Skin of body (tissue), 2 donors: ENCODE data around the gene NDUFV1. TPM values are rescaled to one million over a fixed set of nuclear protein-coding genes. Genes with fewer than 3 reads are reported as not detected.
"Not testable (repeated sequence)": the region's sequence is repeated elsewhere in the genome, so short reads cannot be mapped to it uniquely, and the experiment has no call there.

Experiments used
- DNase-seq: peaks from one replicate; lab custom pipeline; 2025; lab: John Stamatoyannopoulos, UW
- total RNA-seq: library from RNA; depleted of rRNA; stranded (reverse); fragments of >200 nt; gene quantifications from one replicate; pipeline ENCODE4 v1.2.3, GENCODE V29; 2014

The NDUFV1 gene
- total RNA-seq, 1 donor from 2014 or later: 121 TPM

DNA sequence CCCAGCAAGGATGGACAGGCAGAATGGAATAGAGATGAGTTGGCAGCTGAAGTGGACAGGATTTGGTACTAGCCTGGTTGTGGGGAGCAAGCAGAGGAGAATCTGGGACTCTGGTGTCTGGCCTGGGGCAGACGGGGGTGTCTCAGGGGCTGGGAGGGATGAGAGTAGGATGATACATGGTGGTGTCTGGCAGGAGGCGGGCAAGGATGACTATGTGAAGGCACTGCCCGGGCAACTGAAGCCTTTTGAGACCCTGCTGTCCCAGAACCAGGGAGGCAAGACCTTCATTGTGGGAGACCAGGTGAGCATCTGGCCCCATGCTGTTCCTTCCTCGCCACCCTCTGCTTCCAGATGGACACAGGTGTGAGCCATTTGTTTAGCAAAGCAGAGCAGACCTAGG, 20.8 kb upstream of the NDUFV1 start:
- no peak for DNase-seq

DNA sequence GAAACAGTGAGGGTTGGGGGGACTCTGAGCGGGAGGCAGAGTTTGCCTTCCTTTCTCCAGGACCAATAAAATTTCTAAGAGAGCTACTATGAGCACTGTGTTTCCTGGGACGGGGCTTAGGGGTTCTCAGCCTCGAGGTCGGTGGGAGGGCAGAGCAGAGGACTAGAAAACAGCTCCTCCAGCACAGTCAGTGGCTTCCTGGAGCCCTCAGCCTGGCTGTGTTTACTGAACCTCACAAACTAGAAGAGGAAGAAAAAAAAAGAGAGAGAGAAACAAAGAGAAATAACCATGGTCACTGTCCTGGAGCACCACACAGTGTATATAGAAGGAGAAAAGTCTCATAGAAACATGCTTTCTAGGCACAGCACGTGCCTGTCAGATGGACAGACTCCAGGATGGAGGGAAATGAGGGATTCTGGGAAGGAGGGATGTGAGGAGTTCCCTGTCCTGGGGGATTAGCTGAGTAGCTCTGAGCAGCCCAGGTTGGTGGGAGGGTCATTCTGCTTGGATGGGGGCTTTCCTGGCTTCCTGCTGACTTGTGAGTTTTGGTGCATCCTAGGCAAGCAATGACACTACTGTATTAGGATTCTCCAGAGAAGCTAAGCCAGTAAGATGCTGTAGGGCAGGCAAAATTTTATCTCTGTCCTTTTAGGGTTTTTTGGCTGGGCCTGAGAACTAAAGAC, 20.0 kb upstream of the NDUFV1 start:
- DNase-seq: no peak

DNA sequence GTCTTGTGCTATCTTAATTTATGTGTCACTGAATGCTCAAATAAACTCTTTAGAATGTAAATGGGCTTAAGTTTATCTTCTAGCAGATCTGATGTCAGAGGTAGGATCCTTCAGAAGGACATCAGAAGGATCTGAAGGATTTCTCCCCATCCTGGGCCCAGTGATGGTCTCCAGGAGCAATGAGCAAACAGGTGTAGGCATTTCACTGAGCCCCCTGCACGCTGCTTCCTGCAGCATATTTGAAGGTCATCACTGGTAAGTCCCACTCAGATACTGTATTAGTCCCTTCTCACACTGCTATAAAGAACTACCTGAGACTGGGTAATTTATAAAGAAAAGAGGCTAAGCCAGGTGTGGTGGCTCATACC, 18.6 kb upstream of the NDUFV1 start:
- no peak for DNase-seq

DNA sequence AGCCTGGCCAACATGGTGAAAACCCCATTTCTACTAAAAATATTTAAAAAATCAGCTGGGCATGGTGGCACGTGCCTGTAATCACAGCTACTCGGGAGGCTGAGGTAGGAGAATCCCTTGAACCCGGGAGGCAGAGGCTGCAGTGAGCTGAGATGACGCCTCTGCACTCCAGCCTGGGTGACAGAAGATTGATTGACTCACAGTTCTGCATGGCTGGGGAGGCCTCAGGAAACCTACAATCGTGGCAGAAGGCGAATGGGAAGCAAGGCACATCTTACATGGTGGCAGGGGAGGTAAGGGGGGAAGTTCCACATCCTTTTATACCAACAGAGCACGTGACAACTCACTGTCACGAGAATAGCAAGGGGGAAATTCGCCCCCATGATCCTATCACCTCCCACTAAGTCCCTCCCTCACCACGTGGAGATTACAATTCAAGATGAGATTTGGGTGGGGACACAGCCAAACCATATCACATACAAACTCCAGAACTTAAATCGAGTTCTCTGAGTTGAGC, 17.8 kb upstream of the NDUFV1 start:
- DNase-seq: not testable (repeated sequence)

DNA sequence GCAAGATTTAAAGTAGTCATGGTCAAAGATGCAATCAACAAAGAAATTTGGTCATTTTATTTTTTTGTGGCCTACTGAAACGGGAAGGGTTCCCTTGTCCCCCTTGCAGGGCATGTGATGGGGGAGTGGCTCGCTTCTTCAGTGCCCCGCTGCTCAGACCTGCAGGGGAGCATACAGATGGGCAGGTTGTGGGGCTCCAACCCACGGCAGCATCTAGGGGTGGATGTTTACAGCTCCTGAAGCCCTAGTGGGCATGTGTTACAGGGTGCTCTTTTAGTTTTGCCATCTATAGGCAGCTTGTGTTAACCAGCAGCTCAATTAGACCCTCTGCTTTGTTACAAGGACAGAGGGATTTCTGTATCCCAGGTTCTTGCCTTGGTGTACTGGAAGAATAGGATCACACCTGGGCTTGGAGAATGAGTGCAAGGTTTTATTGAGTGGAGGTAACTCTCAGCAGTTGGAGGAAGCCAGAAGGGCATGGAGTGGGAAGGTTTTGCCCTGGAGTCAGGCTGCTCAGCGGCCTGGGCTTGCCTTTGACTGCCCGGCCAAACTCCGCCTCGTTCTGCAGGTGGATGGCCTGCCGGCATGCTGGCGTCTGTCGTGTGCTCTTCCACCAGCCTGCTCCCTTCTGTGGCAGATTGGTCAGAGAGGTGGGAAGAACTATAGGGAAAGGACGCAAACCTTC, 13.7 kb upstream of the NDUFV1 start:
- DNase-seq: no peak

DNA sequence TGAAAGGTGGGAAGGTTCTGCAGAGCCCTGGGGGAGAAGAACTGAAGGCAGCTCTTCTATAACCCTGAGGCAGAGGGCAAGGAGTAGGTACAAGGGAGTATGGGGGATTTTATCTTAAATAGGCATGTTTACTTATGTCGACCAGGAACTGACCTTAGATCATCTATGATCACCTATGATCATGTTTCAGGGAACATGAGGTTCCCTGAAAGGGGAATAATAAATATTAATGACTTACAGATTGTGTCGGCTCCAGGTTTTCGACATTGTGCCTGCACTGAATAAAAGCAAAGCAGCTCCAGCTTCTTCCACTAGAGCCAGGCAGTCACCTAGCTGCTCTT, 13.2 kb upstream of the NDUFV1 start:
- DNase-seq: no peak

DNA sequence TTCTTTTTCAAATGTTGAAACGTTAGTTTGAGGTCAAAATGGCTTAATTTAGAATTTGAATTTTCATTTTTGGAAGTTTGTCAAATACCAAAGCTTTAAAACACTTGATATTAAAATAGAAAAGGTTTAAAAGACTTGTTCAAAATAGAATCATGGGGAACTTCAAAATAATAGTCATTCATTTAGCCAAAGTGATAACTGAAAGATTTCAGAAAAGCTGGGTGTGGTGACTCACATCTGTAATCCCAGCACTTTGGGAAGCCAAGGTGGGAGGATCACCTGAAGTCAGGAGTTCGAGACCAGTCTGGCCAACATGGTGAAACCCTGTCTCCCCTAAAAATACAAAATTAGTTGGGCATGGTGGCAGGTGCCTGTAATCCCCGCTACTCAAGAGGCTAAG, 12.3 kb upstream of the NDUFV1 start:
- DNase-seq: no peak

DNA sequence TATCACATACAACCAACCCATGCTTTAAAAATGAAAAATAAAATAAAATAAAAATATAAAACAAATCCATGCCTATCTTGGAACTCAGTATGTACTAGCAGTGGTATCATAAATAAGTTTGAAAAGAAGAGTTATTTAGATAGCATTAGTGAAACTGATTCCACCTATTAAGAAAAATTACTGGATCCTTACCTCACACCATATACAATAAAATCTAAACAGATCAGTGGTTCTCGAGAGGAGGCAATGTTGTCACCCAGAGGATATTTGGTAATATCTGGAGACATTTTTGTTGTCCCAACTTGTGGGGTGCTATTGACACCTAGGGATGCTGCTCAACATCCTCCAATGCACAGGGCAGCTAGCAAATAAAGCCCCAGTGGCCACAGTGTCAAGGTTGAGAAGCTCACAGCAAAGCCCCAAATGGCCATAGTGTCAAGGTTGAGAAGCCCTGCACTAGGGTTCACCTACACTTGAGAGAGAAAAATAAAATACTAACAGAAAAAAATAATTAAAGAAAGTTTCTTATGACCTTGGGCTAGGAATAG, 9.9 kb upstream of the NDUFV1 start:
- no peak for DNase-seq

DNA sequence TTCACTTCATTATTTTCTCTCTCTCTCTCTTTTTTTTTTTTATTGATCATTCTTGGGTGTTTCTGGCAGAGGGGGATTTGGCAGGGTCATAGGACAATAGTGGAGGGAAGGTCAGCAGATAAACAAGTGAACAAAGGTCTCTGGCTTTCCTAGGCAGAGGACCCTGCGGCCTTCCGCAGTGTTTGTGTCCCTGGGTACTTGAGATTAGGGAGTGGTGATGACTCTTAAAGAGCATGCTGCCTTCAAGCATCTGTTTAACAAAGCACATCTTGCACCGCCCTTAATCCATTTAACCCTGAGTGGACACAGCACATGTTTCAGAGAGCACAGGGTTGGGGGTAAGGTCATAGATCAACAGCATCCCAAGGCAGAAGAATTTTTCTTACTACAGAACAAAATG, 9.3 kb upstream of the NDUFV1 start:
- not testable (repeated sequence) for DNase-seq

DNA sequence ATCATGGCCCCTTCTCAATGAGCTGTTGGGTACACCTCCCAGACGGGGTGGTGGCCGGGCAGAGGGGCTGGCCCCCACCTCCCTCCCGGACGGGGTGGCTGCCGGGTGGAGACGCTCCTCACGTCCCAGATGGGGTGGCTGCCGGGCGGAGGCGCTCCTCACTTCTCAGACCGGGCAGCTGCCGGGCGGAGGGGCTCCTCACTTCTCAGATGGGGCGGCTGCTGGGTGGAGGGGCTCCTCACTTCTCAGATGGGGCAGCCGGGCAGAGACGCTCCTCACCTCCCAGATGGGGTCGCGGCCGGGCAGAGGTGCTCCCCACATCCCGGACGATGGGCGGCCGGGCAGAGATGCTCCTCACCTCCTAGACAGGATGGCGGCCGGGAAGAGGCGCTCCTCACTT, 8.8 kb upstream of the NDUFV1 start:
- not testable (repeated sequence) for DNase-seq

DNA sequence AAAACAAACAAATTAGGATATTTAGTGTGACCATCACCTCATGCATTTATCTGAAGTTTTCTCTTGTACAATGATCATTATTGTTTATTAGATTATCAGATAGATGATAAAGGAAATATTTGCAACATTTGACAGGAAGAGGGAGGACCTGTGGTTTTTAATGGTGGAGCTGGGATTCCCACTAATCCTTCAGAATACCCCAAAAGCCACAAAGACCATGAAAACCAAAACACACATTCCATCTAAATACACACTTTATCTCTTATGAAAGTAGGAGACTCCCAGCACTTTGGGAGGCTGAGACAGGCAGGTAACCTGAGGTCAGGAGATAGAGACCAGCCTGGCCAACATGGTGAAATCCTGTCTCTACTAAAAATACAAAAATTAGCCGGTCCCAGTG, 7.6 kb upstream of the NDUFV1 start:
- DNase-seq: no peak

DNA sequence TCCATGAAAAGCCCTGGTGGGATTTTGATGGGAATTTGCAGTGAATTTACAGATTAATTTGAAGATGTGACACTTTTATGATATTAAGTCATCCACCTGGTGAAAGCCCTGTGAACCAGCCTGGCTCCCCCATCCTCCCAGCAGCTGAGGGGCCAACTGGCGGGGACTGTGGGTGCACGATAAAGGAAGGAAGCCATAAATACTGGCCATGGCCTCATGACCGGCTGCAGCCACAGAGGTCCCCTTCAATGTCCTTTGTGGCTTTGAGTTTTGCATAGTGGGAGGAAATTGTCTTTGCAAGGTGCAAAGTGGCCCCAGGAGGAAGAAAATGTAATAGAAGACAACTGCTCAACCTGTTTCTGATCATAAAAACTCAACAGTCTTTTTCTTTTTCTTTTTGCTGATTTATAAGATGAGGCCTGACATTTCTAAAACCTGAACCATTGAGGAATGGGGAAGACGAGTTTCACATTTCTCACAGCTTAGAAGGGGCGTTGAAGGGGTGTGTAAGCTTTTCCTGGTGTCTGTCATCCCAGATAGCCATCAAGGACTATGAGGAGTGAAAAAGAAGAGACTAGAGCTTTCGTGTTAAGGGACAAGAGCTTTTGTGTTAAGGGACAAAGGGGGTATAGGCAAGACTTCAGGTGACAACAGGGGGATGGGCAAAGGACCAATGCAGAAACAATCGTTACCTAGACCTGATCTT, 6.3 kb upstream of the NDUFV1 start:
- no peak for DNase-seq

DNA sequence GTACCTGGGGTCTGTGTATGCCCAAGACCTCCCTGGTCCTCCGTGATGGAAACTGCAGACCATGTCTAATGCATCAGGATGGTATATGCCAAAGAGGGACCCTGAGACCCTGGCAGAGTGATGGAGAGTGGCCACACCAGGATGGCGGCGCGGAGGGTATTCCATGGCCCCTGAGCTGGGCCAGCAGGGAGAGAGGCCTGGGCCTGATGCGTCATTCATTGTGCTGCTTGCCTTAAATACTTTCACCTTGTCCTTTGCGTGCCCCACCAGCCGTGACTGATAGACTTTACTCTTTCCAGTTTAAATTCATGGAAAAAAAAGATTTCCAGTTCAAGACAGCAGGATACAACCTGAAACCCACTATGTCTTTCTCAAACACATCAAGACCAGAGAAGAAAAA, 5.6 kb upstream of the NDUFV1 start:
- DNase-seq: no peak

DNA sequence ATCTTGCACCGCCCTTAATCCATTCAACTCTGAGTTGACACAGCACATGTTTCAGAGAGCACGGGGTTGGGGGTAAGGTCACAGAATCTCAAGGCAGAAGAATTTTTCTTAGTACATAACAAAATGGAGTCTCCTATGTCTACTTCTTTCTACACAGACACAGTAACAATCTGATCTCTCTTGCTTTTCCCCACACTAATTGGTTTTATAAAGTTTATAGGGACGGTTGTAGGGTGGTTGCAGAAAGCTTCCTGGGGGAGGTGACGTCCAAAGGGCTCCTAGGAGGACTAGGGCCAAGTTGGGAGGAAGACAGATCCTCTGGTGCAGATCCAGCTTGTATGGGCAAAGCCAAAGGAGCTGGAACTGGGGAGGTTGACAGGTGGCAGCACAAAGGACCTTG, 2.6 kb upstream of the NDUFV1 start:
- not testable (repeated sequence) for DNase-seq

DNA sequence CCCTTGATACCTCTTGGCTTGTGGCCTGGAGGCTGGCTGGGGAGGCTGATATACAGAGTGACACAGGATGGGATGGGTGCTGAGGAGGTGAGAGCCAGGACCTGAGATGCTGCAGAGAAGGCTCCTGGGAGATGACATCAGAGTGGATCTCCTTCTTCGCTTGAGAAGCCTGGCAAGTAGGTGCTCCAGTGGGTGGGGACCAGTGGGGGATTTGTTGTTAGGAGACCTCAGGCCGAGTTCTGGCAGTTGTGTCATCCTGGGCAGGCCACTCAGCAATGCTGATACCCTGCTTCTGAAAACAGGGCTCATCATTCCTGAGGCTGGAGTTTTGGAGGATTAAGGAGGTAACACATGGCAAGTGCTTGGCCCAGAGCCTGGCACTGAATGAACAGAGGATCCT, 1.9 kb upstream of the NDUFV1 start:
- no peak for DNase-seq

DNA sequence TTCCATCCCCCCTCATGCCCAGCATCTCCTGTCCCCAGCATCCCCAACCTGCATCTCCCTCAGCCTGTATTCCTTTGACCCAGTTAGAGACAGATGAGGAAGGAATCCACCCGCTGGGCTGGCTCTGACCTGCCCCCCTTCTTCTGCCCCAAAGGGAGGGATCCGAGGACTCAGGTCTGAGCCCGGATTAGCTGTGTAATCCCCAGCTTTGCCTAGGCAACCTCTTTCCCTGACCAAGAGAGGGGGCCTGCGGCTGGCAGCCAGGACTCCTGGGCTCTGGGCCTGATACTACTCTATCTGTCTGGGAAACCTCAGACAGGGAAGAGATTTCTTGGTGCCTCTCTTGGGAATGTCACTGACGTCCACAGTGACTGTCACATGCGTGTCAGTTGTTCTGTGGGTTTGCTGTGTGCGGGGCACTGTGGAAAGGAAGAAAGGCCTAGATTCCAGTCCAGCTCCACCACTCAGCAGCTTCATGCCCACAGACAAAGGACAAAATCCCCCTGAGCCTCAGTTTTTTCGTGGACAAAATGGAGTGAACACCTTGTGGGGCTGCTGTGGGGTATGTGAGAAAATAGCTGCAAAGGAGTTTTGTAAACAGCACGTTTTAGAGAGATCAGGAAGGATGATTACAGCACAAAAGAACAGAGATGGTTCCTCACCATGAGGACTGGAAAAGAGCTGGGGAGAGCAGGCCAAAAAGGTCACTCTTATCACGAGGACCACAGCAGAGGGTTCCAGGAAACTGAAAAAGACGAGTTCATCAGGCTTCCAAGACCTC, 1.3 kb upstream of the NDUFV1 start:
- no peak for DNase-seq

DNA sequence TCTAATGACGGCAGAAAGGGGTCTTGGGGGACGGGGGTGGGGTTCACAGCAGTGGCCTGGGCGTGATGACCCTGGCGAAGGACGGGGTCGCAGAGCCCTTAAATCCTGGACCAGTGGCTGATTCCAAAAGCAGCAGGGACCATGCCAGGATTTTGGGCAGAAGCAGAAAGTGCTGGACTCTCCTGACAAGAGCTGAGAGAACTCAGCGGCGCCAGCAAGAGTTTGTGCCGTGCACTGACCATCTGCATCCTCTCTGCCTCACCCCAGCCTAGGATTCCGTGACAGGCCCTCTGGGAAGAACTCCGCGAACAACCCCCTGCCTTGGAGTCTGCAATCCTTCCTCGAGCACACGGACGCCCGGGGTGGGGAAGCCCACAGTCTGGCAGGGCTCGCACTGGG, 644 bp upstream of the NDUFV1 start:
- no peak for DNase-seq

DNA sequence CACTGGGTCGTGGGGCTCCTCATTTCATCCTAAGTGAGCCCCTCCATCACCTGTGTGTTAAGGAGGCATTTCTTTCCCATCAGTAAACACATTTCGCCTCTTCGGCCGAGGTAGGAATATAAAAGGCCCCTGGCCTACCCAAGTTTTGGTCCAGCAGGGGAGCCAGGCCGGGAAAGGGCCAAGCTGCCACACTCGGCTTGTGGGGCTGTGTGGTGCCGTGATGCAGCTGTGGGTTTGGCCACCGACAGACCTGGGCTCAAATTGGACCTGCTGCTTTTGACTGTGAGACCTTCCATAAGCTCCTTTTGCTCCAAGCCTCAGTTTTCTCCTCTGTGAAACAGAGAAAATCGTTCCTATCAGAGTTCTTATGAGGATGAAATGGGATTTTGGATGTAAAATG, 771 bp downstream of the NDUFV1 start:
- no peak for DNase-seq

DNA sequence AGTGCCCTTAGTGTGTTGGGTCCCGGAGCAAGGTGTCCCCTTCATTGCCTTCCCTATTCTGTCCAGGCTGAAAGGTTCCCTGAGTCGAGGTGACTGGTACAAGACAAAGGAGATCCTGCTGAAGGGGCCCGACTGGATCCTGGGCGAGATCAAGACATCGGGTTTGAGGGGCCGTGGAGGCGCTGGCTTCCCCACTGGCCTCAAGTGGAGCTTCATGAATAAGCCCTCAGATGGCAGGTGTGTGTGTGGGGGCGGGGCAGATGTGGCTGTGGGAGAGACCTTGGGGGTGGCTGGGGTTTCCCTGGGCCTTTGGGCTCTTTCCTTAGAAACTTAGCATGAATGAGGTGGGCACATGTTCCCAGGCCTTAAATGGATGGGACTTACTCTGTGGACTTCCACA, 1.8 kb downstream of the NDUFV1 start:
- no peak for DNase-seq

DNA sequence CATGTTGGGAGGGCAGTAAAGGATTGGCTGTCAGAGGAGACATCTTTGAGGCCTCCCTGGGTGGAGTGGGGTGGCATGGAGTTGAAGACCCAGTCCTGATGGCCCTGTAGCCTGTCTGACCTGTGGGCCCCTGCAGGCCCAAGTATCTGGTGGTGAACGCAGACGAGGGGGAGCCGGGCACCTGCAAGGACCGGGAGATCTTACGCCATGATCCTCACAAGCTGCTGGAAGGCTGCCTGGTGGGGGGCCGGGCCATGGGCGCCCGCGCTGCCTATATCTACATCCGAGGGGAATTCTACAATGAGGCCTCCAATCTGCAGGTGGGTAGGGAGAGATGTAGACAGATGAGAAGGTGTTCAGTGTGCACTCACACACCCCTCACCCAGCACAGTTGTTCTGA, 2.6 kb downstream of the NDUFV1 start:
- DNase-seq: no peak

DNA sequence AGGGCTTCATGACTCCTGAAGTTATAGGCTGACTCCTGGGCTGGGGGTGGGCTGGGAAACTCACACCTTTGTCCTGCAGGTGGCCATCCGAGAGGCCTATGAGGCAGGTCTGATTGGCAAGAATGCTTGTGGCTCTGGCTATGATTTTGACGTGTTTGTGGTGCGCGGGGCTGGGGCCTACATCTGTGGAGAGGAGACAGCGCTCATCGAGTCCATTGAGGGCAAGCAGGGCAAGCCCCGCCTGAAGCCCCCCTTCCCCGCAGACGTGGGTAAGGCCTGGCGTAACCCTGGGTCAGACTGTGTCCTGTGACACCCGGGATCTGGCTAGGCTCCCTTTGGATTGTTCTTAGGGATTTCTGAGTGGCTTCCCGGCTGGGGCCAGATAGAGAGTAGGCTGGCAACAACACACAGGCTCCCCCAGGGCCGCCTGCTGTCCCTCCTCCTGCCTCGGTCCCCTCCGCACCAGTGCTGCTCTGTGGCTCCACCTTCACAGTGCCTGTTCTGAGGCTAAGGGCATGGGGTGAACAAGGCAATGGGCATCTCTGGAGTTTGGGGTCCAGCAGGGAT, 3.6 kb downstream of the NDUFV1 start:
- DNase-seq: no peak
